GM23338 (cell line): ENCODE data around the gene ZNF526. TPM values are rescaled to one million over a fixed set of nuclear protein-coding genes. Genes with fewer than 3 reads are reported as not detected.

Experiments used
- ATAC-seq: fragments of 200-7000 bp; cut with Tn5 transposase; 3 replicates; pipeline ENCODE4 v1.9.1; 2020
- DNase-seq: peaks from one replicate; pipeline ENCODE4 v3.0.0-alpha.2; 2015; ENCODE audit warnings: low spot score
- H2AFZ ChIP-seq: fragments of 200-600 bp; sonication (generic); 2 replicates; pipeline ENCODE4 v1.8.0; 2016; ENCODE audit warnings: antibody characterized with exemption, mild to moderate bottlenecking, moderate library complexity
- H3F3A ChIP-seq: fragments of 200-600 bp; sonication (generic); replicated peaks from 2 replicates; pipeline ENCODE4 v1.8.0; 2017; ENCODE audit warnings: antibody characterized with exemption, mixed run types, low read depth
- H3K27ac ChIP-seq: fragments of 200-600 bp; sonication (generic); 2 replicates; pipeline ENCODE4 v1.6.1; 2016; ENCODE audit warnings: low read depth
- H3K27me3 ChIP-seq: fragments of 200-600 bp; sonication (generic); 2 replicates; pipeline ENCODE4 v1.8.0; 2016; ENCODE audit warnings: mild to moderate bottlenecking, mixed run types, moderate library complexity; ENCODE audit not compliant: insufficient read depth
- H3K36me3 ChIP-seq: fragments of 200-600 bp; sonication (generic); 2 replicates; pipeline ENCODE4 v1.8.0; 2016; ENCODE audit warnings: mild to moderate bottlenecking; ENCODE audit not compliant: insufficient read depth
- H3K4me1 ChIP-seq: fragments of 200-600 bp; sonication (generic); 2 replicates; pipeline ENCODE4 v1.8.0; 2016; ENCODE audit warnings: mild to moderate bottlenecking, moderate library complexity; ENCODE audit not compliant: insufficient read depth
- H3K4me2 ChIP-seq: fragments of 200-600 bp; sonication (generic); 2 replicates; pipeline ENCODE4 v1.7.1; 2017; ENCODE audit warnings: mixed run types
- H3K4me3 ChIP-seq: fragments of 200-600 bp; sonication (generic); 2 replicates; pipeline ENCODE4 v1.6.1; 2016; ENCODE audit warnings: mixed run types
- H3K79me2 ChIP-seq: fragments of 200-600 bp; sonication (generic); replicated peaks from 2 replicates; pipeline ENCODE4 v1.8.0; 2017; ENCODE audit warnings: mild to moderate bottlenecking; ENCODE audit not compliant: insufficient read depth
- H3K9me2 ChIP-seq: fragments of 200-600 bp; sonication (generic); 2 replicates; pipeline ENCODE4 v1.8.0; 2017; ENCODE audit not compliant: insufficient read depth
- H4K20me1 ChIP-seq: fragments of 200-600 bp; sonication (generic); replicated peaks from 2 replicates; pipeline ENCODE4 v1.8.0; 2017; ENCODE audit warnings: mild to moderate bottlenecking; ENCODE audit not compliant: insufficient read depth
- H3K27ac Mint-ChIP-seq: 2 replicates; pipeline ENCODE4 v1.8.0; 2020; ENCODE audit warnings: inconsistent platforms, mild to moderate bottlenecking, moderate library complexity, mixed read lengths
- H3K27me3 Mint-ChIP-seq: 3 replicates; pipeline ENCODE4 v1.8.0; 2022; ENCODE audit warnings: low read depth, mild to moderate bottlenecking, moderate library complexity, mixed read lengths, inconsistent platforms; ENCODE audit not compliant: insufficient read depth, poor library complexity
- H3K36me3 Mint-ChIP-seq: 3 replicates; pipeline ENCODE4 v1.8.0; 2021; ENCODE audit warnings: low read depth, mild to moderate bottlenecking, inconsistent platforms, moderate library complexity, mixed read lengths
- H3K4me1 Mint-ChIP-seq: 3 replicates; pipeline ENCODE4 v1.8.0; 2020; ENCODE audit warnings: mild to moderate bottlenecking, inconsistent platforms, mixed read lengths
- H3K4me3 Mint-ChIP-seq: 3 replicates; pipeline ENCODE4 v1.8.0; 2021; ENCODE audit warnings: moderate library complexity, mild to moderate bottlenecking, inconsistent platforms, mixed read lengths
- H3K9me3 Mint-ChIP-seq: 3 replicates; pipeline ENCODE4 v1.8.0; 2020; ENCODE audit warnings: moderate library complexity, mild to moderate bottlenecking, inconsistent platforms, mixed read lengths
- CREB1 ChIP-seq: fragments of 250-450 bp; sonication (Bioruptor Pico); IDR thresholded peaks from 2 replicates; pipeline ENCODE4 v1.5.0; 2020; ENCODE audit warnings: low read depth, mild to moderate bottlenecking, moderate library complexity
- EZH2 ChIP-seq: fragments of 200-600 bp; sonication (generic); IDR thresholded peaks from one replicate; pipeline ENCODE4 v1.8.0; 2017; ENCODE audit warnings: antibody characterized with exemption, mild to moderate bottlenecking, low read depth; ENCODE audit not compliant: unreplicated experiment
- EZH2phosphoT487 ChIP-seq: fragments of 200-600 bp; sonication (generic); IDR thresholded peaks from one replicate; pipeline ENCODE4 v1.8.1; 2018; ENCODE audit warnings: antibody characterized with exemption; ENCODE audit not compliant: unreplicated experiment
- JUNB ChIP-seq: IDR thresholded peaks from one replicate; pipeline ENCODE4 v1.6.1; 2016; ENCODE audit warnings: antibody characterized with exemption; ENCODE audit not compliant: unreplicated experiment
- NANOG ChIP-seq: IDR thresholded peaks from 2 replicates; pipeline ENCODE4 v1.6.1; 2016; ENCODE audit warnings: antibody characterized with exemption, borderline replicate concordance
- POLR2AphosphoS5 ChIP-seq: IDR thresholded peaks from 2 replicates; pipeline ENCODE4 v1.6.1; 2016; ENCODE audit warnings: antibody characterized with exemption, low read depth
- STAT1 ChIP-seq: IDR thresholded peaks from one replicate; pipeline ENCODE4 v1.6.1; 2016; ENCODE audit warnings: antibody characterized with exemption; ENCODE audit not compliant: unreplicated experiment
- ZNF114 ChIP-seq: fragments of 250-450 bp; sonication (Bioruptor Pico); IDR thresholded peaks from 2 replicates; pipeline ENCODE4 v1.5.0; 2020; ENCODE audit warnings: mild to moderate bottlenecking, moderate library complexity
- ZNF331 ChIP-seq: fragments of 250-450 bp; sonication (Bioruptor Pico); IDR thresholded peaks from 2 replicates; pipeline ENCODE4 v1.5.0; 2020; ENCODE audit warnings: low read depth, mild to moderate bottlenecking, moderate library complexity
- polyA plus RNA-seq: library from polyadenylated mRNA; unstranded; fragments of >200 nt; fragmentation: Nextera tagmentation; extraction: Ambion mirVana; gene quantifications from 2 replicates; pipeline ENCODE4 v1.2.1, GENCODE V29; 2016
- total RNA-seq: library from RNA; depleted of rRNA; stranded (reverse); fragments of >200 nt; shearing (Covaris generic); gene quantifications from 2 replicates; pipeline ENCODE4 v1.2.3, GENCODE V29; 2014
- TF ChIP-seq, protein P1 (sequence below): IDR thresholded peaks from one replicate; pipeline ENCODE4 v1.6.1; 2018; ENCODE audit warnings: antibody characterized with exemption; ENCODE audit not compliant: unreplicated experiment
- TF ChIP-seq, protein P2 (sequence below), 2 experiments: fragments of 200-600 bp in 1 of 2; sonication (generic) in 1 of 2; conservative IDR thresholded peaks; 2 replicates each; pipeline versions ENCODE4 v1.5.1 to v1.6.1; 2016 to 2017; ENCODE audit warnings: antibody characterized with exemption in 2 of 2, low read depth in 2 of 2, mild to moderate bottlenecking in 2 of 2, moderate library complexity in 1 of 2

The ZNF526 gene
- total and polyA plus RNA-seq, 2 experiments from 2014 or later = 4.7 to 13.3 TPM

DNA sequence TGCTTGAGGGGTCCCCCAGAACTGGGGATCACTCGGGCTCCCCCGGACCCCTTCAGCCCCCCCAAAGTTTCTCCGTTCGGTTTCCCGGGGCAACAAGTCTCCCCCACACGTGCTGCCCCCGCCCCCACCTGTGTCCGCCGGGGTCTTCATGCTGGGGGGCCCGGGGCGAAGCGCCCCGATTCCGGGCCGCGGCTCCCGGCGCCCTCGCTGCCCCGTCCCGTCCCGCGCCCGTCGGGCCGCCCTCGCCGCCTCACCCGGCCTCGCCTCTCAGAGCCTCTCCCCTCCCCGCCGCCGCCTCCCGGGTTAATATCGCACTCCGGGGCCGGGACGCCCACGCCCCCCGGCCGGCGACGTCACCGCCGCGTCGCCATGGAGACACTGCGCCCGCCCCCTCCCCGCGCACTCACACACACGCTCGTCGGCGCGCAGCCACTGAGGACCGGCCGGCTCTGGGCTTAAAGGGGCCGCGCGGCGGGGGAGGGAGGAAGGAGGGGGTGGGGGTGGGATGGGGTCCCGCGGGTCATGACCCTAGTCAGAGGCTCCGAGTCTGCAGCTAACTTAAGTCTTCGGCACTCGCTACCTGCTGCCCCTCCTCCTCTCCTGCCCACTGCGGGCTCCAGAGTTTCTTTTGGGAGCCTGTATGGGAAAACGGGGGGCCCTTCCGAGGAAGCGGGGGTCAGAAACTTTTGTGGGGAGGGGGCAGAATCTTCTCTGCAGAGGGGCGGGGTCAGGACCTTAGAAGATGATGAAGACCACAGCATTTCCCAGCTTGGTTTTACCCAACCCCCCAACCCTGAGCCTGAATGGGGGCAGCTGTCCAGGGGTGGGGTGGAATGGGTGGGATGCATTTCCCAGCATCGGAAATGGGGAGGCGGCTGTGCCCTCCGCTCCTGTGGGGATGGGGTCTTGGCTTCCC lies 35.0 kb downstream of the ZNF526 start, which contains the start of gene ERF:
ERF (minus strand) TSS at position 279 of the 916 bp plus-strand sequence; CDS start at position 150, 129 bp downstream.
- DNase-seq (peak; percentile 95), ATAC-seq (peak; percentile 40)
- H3K27me3 Mint-ChIP-seq = peaks cover 35% of the 10 kb centered on the region
- peaks cover 17% of the 10 kb centered on the region for H3K27me3 ChIP-seq
- H2AFZ ChIP-seq = peak within 1 kb of the TSS; percentile 89; the same call in 1 of the 2 replicates
- H3K4me1 ChIP-seq = peaks cover 27% of the 10 kb centered on the region
- peak within 1 kb of the TSS; percentile 98 for H3K27ac ChIP-seq
- no peaks in the 10 kb centered on the region; the same call in 1 of the 2 replicates for H4K20me1 ChIP-seq
- peaks cover 17% of the 10 kb centered on the region for H3F3A ChIP-seq
- H3K4me3 ChIP-seq = peak within 1 kb of the TSS; percentile 96
- peak within 1 kb of the TSS; percentile 71 for H3K4me3 Mint-ChIP-seq
- H3K36me3 ChIP-seq = no peaks in the 10 kb centered on the region
- no peaks in the 10 kb centered on the region; the same call in 1 of the 3 replicates for H3K9me3 Mint-ChIP-seq
- TF ChIP-seq POLR2AphosphoS5 (peak; percentile 76), EZH2phosphoT487 (no peak), CREB1 (peak; percentile 92)
- H3K79me2 ChIP-seq = peaks cover 34% of the 10 kb centered on the region
- H3K27ac Mint-ChIP-seq = no peak within 1 kb of the TSS; the same call in 1 of the 2 replicates
- H3K4me2 ChIP-seq = peak within 1 kb of the TSS; percentile 99
- peaks cover 4% of the 10 kb centered on the region; the same call in 1 of the 3 replicates for H3K36me3 Mint-ChIP-seq
- no peaks in the 10 kb centered on the region for H3K9me2 ChIP-seq
- peaks cover 30% of the 10 kb centered on the region for H3K4me1 Mint-ChIP-seq

- H3K4me3 ChIP-seq = peak overlapping the region; percentile 96
- peaks cover 35% of the 10 kb centered on the region for H3K27me3 Mint-ChIP-seq
Observed at GRCh38 chr19:42255766-42256745, 35.9 kb downstream of the ZNF526 start.

More at GRCh38 chr19:42255766-42256745, 35.9 kb downstream of the ZNF526 start:
- Mint-ChIP-seq H3K4me3 (peak overlapping the region; percentile 71), H3K36me3 (peaks cover 4% of the 10 kb centered on the region; the same call in 1 of the 3 replicates), H3K27ac (no peak overlapping the region; the same call in 1 of the 2 replicates), H3K9me3 (no peaks in the 10 kb centered on the region; the same call in 1 of the 3 replicates), H3K4me1 (peaks cover 24% of the 10 kb centered on the region)
- Histone ChIP-seq H4K20me1 (no peaks in the 10 kb centered on the region), H2AFZ (peak overlapping the region; percentile 89; the same call in 1 of the 2 replicates), H3K4me1 (peaks cover 19% of the 10 kb centered on the region), H3K4me2 (peak overlapping the region; percentile 99), H3K79me2 (peaks cover 24% of the 10 kb centered on the region), H3F3A (peaks cover 17% of the 10 kb centered on the region), H3K36me3 (no peaks in the 10 kb centered on the region), H3K27me3 (peaks cover 17% of the 10 kb centered on the region), H3K27ac (peak overlapping the region; percentile 83; the same call in 1 of the 2 replicates), H3K9me2 (no peaks in the 10 kb centered on the region)
- no peak for TF ChIP-seq ZNF114 (CRISPR knock-in tag)
- no peak for TF ChIP-seq NANOG
- no peak for TF ChIP-seq STAT1
- TF ChIP-seq, protein P1, sequence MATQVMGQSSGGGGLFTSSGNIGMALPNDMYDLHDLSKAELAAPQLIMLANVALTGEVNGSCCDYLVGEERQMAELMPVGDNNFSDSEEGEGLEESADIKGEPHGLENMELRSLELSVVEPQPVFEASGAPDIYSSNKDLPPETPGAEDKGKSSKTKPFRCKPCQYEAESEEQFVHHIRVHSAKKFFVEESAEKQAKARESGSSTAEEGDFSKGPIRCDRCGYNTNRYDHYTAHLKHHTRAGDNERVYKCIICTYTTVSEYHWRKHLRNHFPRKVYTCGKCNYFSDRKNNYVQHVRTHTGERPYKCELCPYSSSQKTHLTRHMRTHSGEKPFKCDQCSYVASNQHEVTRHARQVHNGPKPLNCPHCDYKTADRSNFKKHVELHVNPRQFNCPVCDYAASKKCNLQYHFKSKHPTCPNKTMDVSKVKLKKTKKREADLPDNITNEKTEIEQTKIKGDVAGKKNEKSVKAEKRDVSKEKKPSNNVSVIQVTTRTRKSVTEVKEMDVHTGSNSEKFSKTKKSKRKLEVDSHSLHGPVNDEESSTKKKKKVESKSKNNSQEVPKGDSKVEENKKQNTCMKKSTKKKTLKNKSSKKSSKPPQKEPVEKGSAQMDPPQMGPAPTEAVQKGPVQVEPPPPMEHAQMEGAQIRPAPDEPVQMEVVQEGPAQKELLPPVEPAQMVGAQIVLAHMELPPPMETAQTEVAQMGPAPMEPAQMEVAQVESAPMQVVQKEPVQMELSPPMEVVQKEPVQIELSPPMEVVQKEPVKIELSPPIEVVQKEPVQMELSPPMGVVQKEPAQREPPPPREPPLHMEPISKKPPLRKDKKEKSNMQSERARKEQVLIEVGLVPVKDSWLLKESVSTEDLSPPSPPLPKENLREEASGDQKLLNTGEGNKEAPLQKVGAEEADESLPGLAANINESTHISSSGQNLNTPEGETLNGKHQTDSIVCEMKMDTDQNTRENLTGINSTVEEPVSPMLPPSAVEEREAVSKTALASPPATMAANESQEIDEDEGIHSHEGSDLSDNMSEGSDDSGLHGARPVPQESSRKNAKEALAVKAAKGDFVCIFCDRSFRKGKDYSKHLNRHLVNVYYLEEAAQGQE = no peak
- no peak for TF ChIP-seq POLR2AphosphoS5
- no peak for TF ChIP-seq CREB1
- TF ChIP-seq EZH2 = no peak
- TF ChIP-seq, protein P2, sequence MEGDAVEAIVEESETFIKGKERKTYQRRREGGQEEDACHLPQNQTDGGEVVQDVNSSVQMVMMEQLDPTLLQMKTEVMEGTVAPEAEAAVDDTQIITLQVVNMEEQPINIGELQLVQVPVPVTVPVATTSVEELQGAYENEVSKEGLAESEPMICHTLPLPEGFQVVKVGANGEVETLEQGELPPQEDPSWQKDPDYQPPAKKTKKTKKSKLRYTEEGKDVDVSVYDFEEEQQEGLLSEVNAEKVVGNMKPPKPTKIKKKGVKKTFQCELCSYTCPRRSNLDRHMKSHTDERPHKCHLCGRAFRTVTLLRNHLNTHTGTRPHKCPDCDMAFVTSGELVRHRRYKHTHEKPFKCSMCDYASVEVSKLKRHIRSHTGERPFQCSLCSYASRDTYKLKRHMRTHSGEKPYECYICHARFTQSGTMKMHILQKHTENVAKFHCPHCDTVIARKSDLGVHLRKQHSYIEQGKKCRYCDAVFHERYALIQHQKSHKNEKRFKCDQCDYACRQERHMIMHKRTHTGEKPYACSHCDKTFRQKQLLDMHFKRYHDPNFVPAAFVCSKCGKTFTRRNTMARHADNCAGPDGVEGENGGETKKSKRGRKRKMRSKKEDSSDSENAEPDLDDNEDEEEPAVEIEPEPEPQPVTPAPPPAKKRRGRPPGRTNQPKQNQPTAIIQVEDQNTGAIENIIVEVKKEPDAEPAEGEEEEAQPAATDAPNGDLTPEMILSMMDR (conservative IDR thresholded peaks at IDR 0.05; ENCODE audit: low read depth in 2 of 2) = no peak
- TF ChIP-seq JUNB = no peak
- TF ChIP-seq ZNF331 (CRISPR knock-in tag) = no peak
- DNase-seq (peak; percentile 79), ATAC-seq (peak; percentile 16)
